HepG2 (cell line): Measurements from ENCODE around the gene TMEM129. TPM values are rescaled to one million over a fixed set of nuclear protein-coding genes. Genes with fewer than 3 reads are reported as not detected.

Experiments
- AHR ChIP-seq: IDR thresholded peaks from 2 replicates; pipeline ENCODE4 v1.6.1; 2018; ENCODE audit warnings: missing genetic modification reagents, missing compliant biosample characterization
- BORCS8-MEF2B ChIP-seq: sonication (generic); formaldehyde crosslinking; IDR thresholded peaks from 2 replicates; pipeline ENCODE4 v1.8.0; 2022; ENCODE audit warnings: mild to moderate bottlenecking, missing genetic modification reagents
- DNMT3B ChIP-seq: conservative IDR thresholded peaks from 2 replicates; pipeline ENCODE4 v1.6.1; 2016; ENCODE audit warnings: missing biosample characterization, control low read depth
- IRF2 ChIP-seq: IDR thresholded peaks from 2 replicates; pipeline ENCODE4 v1.6.1; 2018; ENCODE audit warnings: missing genetic modification reagents, missing compliant biosample characterization
- JDP2 ChIP-seq: sonication (generic); formaldehyde crosslinking; IDR thresholded peaks from 2 replicates; pipeline ENCODE4 v1.8.1; 2022; ENCODE audit warnings: missing genetic modification reagents, borderline replicate concordance
- NCOA5 ChIP-seq: sonication (generic); formaldehyde crosslinking; IDR thresholded peaks from 2 replicates; pipeline ENCODE4 v1.4.0; 2020; ENCODE audit warnings: missing genetic modification reagents
- NR2C2 ChIP-seq: sonication (generic); formaldehyde crosslinking; IDR thresholded peaks from 2 replicates; pipeline ENCODE4 v1.4.0; 2020; ENCODE audit warnings: missing genetic modification reagents, mild to moderate bottlenecking, moderate library complexity, borderline replicate concordance
- PTBP1 ChIP-seq: fragments of 200-400 bp; formaldehyde crosslinking; IDR thresholded peaks from 2 replicates; pipeline ENCODE4 v1.6.1; 2018; ENCODE audit warnings: low read length, low read depth; ENCODE audit not compliant: poor library complexity, severe bottlenecking
- RFX5 ChIP-seq: IDR thresholded peaks from 2 replicates; pipeline ENCODE4 v1.6.1; 2011; ENCODE audit warnings: low read depth, low read length, improper control_type of control experiment
- SMAD9 ChIP-seq: sonication (generic); formaldehyde crosslinking; IDR thresholded peaks from 2 replicates; pipeline ENCODE4 v1.5.1; 2020; ENCODE audit warnings: mild to moderate bottlenecking, missing genetic modification reagents
- TAF15 ChIP-seq: fragments of 200-400 bp; formaldehyde crosslinking; IDR thresholded peaks from one replicate; pipeline ENCODE4 v1.6.1; 2018; ENCODE audit warnings: mild to moderate bottlenecking, low read depth, low read length; ENCODE audit not compliant: poor library complexity, severe bottlenecking
- XBP1 ChIP-seq: sonication (generic); formaldehyde crosslinking; IDR thresholded peaks from 2 replicates; pipeline ENCODE4 v1.5.0; 2020; ENCODE audit warnings: missing genetic modification reagents
- ZBTB7B ChIP-seq: sonication (generic); formaldehyde crosslinking; IDR thresholded peaks from 2 replicates; pipeline ENCODE4 v1.4.0; 2020; ENCODE audit warnings: missing genetic modification reagents
- ZFAT ChIP-seq: sonication (generic); formaldehyde crosslinking; conservative IDR thresholded peaks from 2 replicates; pipeline ENCODE4 v1.8.1; 2023; ENCODE audit warnings: missing genetic modification reagents, inconsistent platforms
- ZNF354B ChIP-seq: sonication (generic); formaldehyde crosslinking; IDR thresholded peaks from 2 replicates; pipeline ENCODE4 v1.8.0; 2022; ENCODE audit warnings: mild to moderate bottlenecking, missing genetic modification reagents
- ZNF383 ChIP-seq: sonication (generic); formaldehyde crosslinking; IDR thresholded peaks from 2 replicates; pipeline ENCODE4 v1.4.0; 2020; ENCODE audit warnings: missing genetic modification reagents, mild to moderate bottlenecking, borderline replicate concordance
- ZNF446 ChIP-seq: sonication (generic); formaldehyde crosslinking; IDR thresholded peaks from 2 replicates; pipeline ENCODE4 v1.5.0; 2020; ENCODE audit warnings: mild to moderate bottlenecking, missing genetic modification reagents
- ZNF841 ChIP-seq: sonication (generic); formaldehyde crosslinking; IDR thresholded peaks from 2 replicates; pipeline ENCODE4 v1.8.1; 2023; ENCODE audit warnings: missing genetic modification reagents, borderline replicate concordance
- polyA plus RNA-seq, 8 experiments: library from polyadenylated mRNA; depleted of rRNA in 3 of 8; stranded (reverse) in 7 of 8; unstranded in 1 of 8; fragments of >200 nt; fragmentation: Illumina TruSeq in 4 of 8; extraction: Trizol in 4 of 8; gene quantifications; 2 replicates each; pipeline versions ENCODE4 v1.2.1 to v1.2.3, GENCODE V29; 2011 to 2016; ENCODE audit warnings: low read depth in 4 of 8, missing spikeins in 1 of 8, mixed read lengths in 1 of 8; ENCODE audit not compliant: insufficient read depth in 1 of 8
- total RNA-seq, 5 experiments: library from RNA; depleted of rRNA; stranded (reverse); fragments of >200 nt; fragmentation: Illumina TruSeq; extraction: Trizol; gene quantifications; 2 replicates each; pipeline ENCODE4 v1.2.3, GENCODE V29; 2016; ENCODE audit warnings: low read depth in 1 of 5
- TF ChIP-seq, protein P1 (sequence below): sonication (generic); formaldehyde crosslinking; IDR thresholded peaks from 2 replicates; pipeline ENCODE4 v1.4.0; 2020; ENCODE audit warnings: mild to moderate bottlenecking, missing genetic modification reagents
- TF ChIP-seq, protein P2 (sequence below): sonication (generic); formaldehyde crosslinking; IDR thresholded peaks from 2 replicates; pipeline ENCODE4 v1.4.0; 2020; ENCODE audit warnings: missing genetic modification reagents, mild to moderate bottlenecking, borderline replicate concordance
- TF ChIP-seq, protein P3 (sequence below): IDR thresholded peaks from 2 replicates; pipeline ENCODE4 v1.6.1; 2016; ENCODE audit warnings: control low read depth
- TF ChIP-seq, protein P4 (sequence below): sonication (generic); formaldehyde crosslinking; IDR thresholded peaks from 2 replicates; pipeline ENCODE4 v1.5.1; 2020; ENCODE audit warnings: mild to moderate bottlenecking, moderate library complexity, missing genetic modification reagents

TMEM129 gene
- total and polyA plus RNA-seq, 2 of the 13 experiments (the other 11 are each of a cell fraction or from before 2014, with no cell fraction given) = 19.0 to 25.8 TPM

DNA sequence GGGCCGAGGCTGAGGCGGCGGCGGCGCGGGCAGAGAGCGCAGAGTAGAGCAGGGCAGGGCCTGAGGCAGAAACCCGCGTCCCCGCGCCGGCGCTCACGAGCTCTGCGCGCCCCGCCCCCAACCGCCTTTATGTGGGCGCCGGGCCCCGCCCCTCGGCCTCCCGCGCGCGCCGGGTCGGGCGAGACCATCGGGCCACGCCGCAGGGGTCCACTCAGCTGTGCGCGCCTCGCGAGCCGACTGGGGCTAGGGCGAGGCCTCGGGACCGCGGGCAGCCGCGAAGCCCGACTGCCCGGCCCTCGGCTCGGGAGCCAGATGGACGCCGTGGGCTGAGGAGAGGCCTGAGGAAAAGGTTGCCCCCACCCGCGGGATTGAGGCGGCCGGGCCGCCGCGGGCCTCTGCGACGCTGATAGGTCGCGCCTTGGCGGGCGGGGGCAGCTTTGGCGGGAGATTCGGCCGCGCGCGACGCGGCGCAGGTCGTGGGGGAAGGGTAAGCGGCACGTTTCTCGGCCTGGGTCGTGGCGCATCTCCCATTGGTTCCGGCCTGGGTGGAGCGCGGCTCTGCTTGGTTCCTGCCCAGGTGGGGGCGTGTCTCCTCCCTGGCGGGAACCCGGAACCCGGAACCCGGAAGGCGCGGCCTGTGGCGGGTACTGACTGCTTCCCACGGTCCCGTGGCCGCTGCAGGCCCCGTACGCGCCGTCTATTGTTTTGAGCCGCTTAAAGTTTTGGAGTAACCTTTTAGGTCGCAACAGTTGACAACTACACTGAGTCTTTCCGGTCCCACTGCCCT lies 8.7 kb downstream of the TMEM129 start, which contains the start of gene SLBP (continued):
- TF ChIP-seq, protein P1, sequence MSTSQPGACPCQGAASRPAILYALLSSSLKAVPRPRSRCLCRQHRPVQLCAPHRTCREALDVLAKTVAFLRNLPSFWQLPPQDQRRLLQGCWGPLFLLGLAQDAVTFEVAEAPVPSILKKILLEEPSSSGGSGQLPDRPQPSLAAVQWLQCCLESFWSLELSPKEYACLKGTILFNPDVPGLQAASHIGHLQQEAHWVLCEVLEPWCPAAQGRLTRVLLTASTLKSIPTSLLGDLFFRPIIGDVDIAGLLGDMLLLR = peak; percentile 98
- TF ChIP-seq ZBTB7B (CRISPR knock-in tag) (peak; percentile 70; the same call in 1 of the 2 replicates), SMAD9 (CRISPR knock-in tag) (peak; percentile 79; the same call in 1 of the 2 replicates), TAF15 (no peak), ZNF383 (CRISPR knock-in tag) (no peak; the same call in 1 of the 2 replicates), BORCS8-MEF2B (CRISPR knock-in tag) (peak; percentile 99), NCOA5 (CRISPR knock-in tag) (0 out of 2 replicates have a peak, but pooled peaks have one; percentile 50), ZFAT (CRISPR knock-in tag) (peak; percentile 42; the same call in 1 of the 2 replicates), ZNF841 (CRISPR knock-in tag) (peak; percentile 90), PTBP1 (no peak), XBP1 (CRISPR knock-in tag) (peak; percentile 84; the same call in 1 of the 2 replicates), NR2C2 (peak; percentile 84), AHR (peak; percentile 93; the same call in 1 of the 2 replicates), DNMT3B (CRISPR knock-in tag) (0 out of 2 replicates have a peak, but pooled peaks have one; percentile 41), ZNF354B (CRISPR knock-in tag) (peak; percentile 97; the same call in 1 of the 2 replicates), JDP2 (CRISPR knock-in tag) (peak; percentile 75; the same call in 1 of the 2 replicates), RFX5 (peak; percentile 73; the same call in 1 of the 2 replicates), ZNF446 (peak; percentile 99), IRF2 (CRISPR knock-in tag) (peak; percentile 47; the same call in 1 of the 2 replicates)
- TF ChIP-seq, protein P2, sequence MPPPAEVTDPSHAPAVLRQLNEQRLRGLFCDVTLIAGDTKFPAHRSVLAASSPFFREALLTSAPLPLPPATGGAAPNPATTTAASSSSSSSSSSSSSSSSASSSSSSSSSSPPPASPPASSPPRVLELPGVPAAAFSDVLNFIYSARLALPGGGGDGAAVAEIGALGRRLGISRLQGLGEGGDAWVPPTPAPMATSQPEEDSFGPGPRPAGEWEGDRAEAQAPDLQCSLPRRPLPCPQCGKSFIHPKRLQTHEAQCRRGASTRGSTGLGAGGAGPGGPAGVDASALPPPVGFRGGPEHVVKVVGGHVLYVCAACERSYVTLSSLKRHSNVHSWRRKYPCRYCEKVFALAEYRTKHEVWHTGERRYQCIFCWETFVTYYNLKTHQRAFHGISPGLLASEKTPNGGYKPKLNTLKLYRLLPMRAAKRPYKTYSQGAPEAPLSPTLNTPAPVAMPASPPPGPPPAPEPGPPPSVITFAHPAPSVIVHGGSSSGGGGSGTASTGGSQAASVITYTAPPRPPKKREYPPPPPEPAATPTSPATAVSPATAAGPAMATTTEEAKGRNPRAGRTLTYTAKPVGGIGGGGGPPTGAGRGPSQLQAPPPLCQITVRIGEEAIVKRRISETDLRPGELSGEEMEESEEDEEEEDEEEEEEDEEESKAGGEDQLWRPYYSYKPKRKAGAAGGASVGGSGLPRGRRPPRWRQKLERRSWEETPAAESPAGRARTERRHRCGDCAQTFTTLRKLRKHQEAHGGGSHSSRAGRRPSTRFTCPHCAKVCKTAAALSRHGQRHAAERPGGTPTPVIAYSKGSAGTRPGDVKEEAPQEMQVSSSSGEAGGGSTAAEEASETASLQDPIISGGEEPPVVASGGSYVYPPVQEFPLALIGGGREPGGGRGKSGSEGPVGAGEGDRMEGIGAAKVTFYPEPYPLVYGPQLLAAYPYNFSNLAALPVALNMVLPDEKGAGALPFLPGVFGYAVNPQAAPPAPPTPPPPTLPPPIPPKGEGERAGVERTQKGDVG (CRISPR knock-in tag) = peak; percentile 79; the same call in 1 of the 2 replicates
- TF ChIP-seq, protein P3, sequence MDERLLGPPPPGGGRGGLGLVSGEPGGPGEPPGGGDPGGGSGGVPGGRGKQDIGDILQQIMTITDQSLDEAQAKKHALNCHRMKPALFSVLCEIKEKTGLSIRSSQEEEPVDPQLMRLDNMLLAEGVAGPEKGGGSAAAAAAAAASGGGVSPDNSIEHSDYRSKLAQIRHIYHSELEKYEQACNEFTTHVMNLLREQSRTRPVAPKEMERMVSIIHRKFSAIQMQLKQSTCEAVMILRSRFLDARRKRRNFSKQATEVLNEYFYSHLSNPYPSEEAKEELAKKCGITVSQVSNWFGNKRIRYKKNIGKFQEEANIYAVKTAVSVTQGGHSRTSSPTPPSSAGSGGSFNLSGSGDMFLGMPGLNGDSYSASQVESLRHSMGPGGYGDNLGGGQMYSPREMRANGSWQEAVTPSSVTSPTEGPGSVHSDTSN = no peak
- TF ChIP-seq, protein P4, sequence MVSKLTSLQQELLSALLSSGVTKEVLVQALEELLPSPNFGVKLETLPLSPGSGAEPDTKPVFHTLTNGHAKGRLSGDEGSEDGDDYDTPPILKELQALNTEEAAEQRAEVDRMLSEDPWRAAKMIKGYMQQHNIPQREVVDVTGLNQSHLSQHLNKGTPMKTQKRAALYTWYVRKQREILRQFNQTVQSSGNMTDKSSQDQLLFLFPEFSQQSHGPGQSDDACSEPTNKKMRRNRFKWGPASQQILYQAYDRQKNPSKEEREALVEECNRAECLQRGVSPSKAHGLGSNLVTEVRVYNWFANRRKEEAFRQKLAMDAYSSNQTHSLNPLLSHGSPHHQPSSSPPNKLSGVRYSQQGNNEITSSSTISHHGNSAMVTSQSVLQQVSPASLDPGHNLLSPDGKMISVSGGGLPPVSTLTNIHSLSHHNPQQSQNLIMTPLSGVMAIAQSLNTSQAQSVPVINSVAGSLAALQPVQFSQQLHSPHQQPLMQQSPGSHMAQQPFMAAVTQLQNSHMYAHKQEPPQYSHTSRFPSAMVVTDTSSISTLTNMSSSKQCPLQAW (CRISPR knock-in tag) = peak; percentile 62; the same call in 1 of the 2 replicates
